Adipose tissue (tissue), 3 donors: ENCODE results near the gene HMGCL. TPM values are rescaled to one million over a fixed set of nuclear protein-coding genes. Genes with fewer than 3 reads are reported as not detected.
"Not testable (repeated sequence)": the region's sequence is repeated elsewhere in the genome, so short reads cannot be mapped to it uniquely, and the experiment has no call there.

ENCODE experiments used
- H3K27ac ChIP-seq: one replicate; pipeline ENCODE4 v1.5.1; 2013; ENCODE audit warnings: low read depth, low read length
- WGBS, 3 donors: extraction: QIAGEN DNeasy Blood & Tissue Kit; methylation state at CpG; one replicate each; pipeline ENCODE4 v1.1.7; 2013; 5-methylcytosine and 5-hydroxymethylcytosine counted together
- polyA plus RNA-seq, 3 donors: library from polyadenylated mRNA; stranded (reverse); fragments of 200-250 nt; gene quantifications; one replicate each; pipeline ENCODE4 v1.2.3, GENCODE V29; 2013
- donor health status: healthy with polysubstance abuse.
- donor health status: Bipolar disorder and iron deficiency.
- donor health status: healthy.

HMGCL gene
- polyA plus RNA-seq, 3 donors, result 27.3 to 40.5 (median 38.9) TPM

GRCh38 chr1:23836037-23836436 lies 10.8 kb upstream of the HMGCL start:
- 58 to 73% (median 65%) methylated on average over 3 of the region's 3 CpGs for WGBS, 3 donors
- no peak overlapping the region for H3K27ac ChIP-seq

DNA sequence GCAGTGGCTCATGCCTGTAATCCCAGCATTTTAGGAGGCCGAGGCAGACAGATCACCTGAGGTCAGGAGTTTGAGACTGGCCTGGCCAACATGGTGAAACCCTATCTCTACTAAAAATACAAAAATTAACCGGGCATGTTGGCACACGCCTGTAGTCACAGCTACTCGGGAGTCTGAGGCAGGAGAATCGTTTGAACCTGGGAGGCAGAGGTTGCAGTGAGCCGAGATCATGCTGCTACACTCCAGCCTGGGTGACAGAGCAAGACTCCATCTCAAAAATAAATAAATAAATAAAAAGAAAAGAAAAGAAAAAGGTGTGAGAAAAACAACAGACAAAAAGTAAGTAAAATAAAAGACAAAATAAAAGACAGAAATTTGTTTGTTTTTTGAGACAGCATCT lies 8.9 kb upstream of the HMGCL start:
- 79 to 88% (median 88%) methylated on average over 6 of the region's 6 CpGs for WGBS, 3 donors

GRCh38 chr1:23827717-23828116 lies 2.5 kb upstream of the HMGCL start:
- 77 to 90% (median 79%) methylated on average over 1 of the region's 1 CpG for WGBS, 3 donors

More for the DNA sequence above, 8.9 kb upstream of the HMGCL start:
- H3K27ac ChIP-seq, result not testable (repeated sequence)

GRCh38 chr1:23826590-23826989 lies 1.4 kb upstream of the HMGCL start:
- not testable (repeated sequence) for H3K27ac ChIP-seq
- 95 to 97% (median 95%) methylated on average over 13 of the region's 13 CpGs for WGBS, 3 donors

More at GRCh38 chr1:23827717-23828116, 2.5 kb upstream of the HMGCL start:
- no peak overlapping the region for H3K27ac ChIP-seq

- 53 to 67% (median 66%) methylated on average over 24 of the region's 24 CpGs for WGBS, 3 donors
- no peak overlapping the region for H3K27ac ChIP-seq
Observed at GRCh38 chr1:23825762-23826522, 713 bp upstream of the HMGCL start.

GRCh38 chr1:23824711-23825075 lies 536 bp downstream of the HMGCL start:
- peak overlapping the region; percentile 57 for H3K27ac ChIP-seq
- 0 to 4% (median 3%) methylated on average over 8 of the region's 8 CpGs for WGBS, 3 donors

- WGBS, 3 donors, result 80 to 82% (median 81%) methylated on average over 7 of the region's 7 CpGs
Observed at GRCh38 chr1:23823767-23824166, 1.5 kb downstream of the HMGCL start.

DNA sequence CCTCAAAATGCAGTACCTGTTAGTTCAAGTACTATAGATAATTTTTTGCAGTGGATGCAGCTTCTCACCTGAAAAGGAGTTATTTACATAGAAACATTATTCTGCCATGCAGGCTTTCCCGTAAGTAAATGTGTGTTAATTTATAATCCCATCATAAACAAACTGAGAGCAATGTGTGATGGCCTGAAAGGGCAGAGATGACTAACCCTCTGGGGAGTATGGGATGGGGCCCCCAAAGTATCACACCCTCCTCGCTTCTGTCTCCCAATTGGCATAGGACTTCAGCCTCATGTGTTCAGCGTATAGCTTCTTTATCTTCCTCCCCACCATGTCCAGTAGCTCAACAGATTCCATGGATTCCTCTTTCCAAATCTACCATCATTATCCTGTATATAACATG lies 7.6 kb downstream of the HMGCL start:
- WGBS, 3 donors, result 86 to 93% (median 89%) methylated on average over 3 of the region's 3 CpGs
- no peak overlapping the region for H3K27ac ChIP-seq

More at GRCh38 chr1:23823767-23824166, 1.5 kb downstream of the HMGCL start:
- no peak overlapping the region for H3K27ac ChIP-seq

GRCh38 chr1:23816906-23817305 lies 8.3 kb downstream of the HMGCL start:
- no peak overlapping the region for H3K27ac ChIP-seq

GRCh38 chr1:23816361-23816760 lies 8.9 kb downstream of the HMGCL start:
- H3K27ac ChIP-seq, result no peak overlapping the region
- WGBS, 3 donors, result 85 to 100% (median 95%) methylated on average over 3 of the region's 3 CpGs

- no peak overlapping the region for H3K27ac ChIP-seq
- WGBS, 3 donors, result 89 to 97% (median 92%) methylated on average over 4 of the region's 4 CpGs
Observed at GRCh38 chr1:23814016-23814415, 11.2 kb downstream of the HMGCL start.

- WGBS, 3 donors, result 39 to 73% (median 59%) methylated on average over 3 of the region's 3 CpGs
- no peak overlapping the region for H3K27ac ChIP-seq
Observed at GRCh38 chr1:23810818-23811540, 14.2 kb downstream of the HMGCL start.

GRCh38 chr1:23809751-23810171 lies 15.5 kb downstream of the HMGCL start:
- no peak overlapping the region for H3K27ac ChIP-seq
- 14 to 35% (median 32%) methylated on average over 6 of the region's 6 CpGs for WGBS, 3 donors

DNA sequence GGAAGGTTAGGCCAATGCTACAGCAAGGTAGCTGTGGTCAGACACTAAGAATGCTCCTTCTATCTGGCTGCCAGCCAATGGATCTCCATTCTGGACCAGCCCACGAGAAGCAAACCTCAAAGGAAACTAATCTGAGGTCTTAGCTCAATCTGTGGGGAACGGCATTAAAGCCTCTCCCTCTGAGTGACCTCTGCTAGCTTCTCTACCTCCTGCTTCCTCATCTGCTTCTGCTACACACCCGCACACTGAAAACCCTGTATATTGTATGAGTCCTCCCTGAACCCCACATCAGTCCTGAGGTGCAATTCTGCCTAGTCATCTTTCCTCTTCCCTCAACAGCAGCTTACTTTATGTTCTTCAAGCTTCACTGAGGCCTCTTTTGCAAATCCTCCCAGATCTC lies 17.8 kb downstream of the HMGCL start:
- H3K27ac ChIP-seq, result no peak overlapping the region
- WGBS, 3 donors, result 41 to 83% (median 42%) methylated on average over 3 of the region's 3 CpGs

DNA sequence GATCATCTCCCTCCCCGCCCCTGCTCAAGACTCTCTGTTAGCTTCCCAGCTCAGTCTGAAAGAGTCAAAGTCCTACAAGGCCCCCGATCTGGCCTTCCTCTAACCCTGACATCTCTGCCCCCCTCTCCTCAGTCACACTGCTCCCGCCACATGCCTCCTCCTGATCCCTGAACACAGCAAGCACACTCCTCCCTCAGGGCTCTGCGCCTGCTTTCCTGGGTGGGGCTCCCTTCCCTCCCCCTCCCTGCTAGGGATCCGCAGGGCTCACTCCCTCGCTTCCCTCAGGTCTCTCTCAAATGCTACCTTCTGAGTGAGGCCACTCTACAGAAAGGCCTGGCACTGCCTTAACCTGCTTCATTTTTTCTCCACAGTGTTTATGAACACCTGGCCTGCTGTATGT lies 18.9 kb downstream of the HMGCL start:
- WGBS, 3 donors, result 72 to 82% (median 75%) methylated on average over 6 of the region's 6 CpGs
- H3K27ac ChIP-seq, result no peak overlapping the region

DNA sequence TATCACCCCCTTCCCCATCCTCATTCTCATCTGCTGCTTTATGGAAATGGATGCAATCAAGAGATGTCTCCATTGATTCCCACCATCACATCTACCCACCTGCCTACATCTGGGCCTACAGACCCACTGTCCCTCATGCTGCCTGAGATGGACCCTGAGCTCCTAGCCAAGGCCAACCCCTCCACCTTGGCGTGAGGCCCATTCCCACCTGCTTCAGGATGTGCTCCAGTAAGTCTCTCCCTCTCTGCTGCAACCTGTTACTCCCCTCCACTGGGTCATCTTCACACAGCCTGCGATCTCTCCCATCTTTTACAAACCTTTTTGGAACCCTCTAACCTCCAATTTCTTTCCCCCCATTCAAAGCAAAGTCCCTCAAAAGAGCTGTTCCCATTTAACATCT lies 20.2 kb downstream of the HMGCL start:
- 94 to 98% (median 96%) methylated on average over 2 of the region's 2 CpGs for WGBS, 3 donors
- H3K27ac ChIP-seq, result no peak overlapping the region

- no peak overlapping the region for H3K27ac ChIP-seq
- 71 to 83% (median 74%) methylated on average over 7 of the region's 7 CpGs for WGBS, 3 donors
Observed at GRCh38 chr1:23804183-23804835, 20.9 kb downstream of the HMGCL start.

GRCh38 chr1:23803674-23804073 lies 21.6 kb downstream of the HMGCL start:
- no peak overlapping the region for H3K27ac ChIP-seq
- WGBS, 3 donors, result 91 to 94% (median 93%) methylated on average over 5 of the region's 5 CpGs

DNA sequence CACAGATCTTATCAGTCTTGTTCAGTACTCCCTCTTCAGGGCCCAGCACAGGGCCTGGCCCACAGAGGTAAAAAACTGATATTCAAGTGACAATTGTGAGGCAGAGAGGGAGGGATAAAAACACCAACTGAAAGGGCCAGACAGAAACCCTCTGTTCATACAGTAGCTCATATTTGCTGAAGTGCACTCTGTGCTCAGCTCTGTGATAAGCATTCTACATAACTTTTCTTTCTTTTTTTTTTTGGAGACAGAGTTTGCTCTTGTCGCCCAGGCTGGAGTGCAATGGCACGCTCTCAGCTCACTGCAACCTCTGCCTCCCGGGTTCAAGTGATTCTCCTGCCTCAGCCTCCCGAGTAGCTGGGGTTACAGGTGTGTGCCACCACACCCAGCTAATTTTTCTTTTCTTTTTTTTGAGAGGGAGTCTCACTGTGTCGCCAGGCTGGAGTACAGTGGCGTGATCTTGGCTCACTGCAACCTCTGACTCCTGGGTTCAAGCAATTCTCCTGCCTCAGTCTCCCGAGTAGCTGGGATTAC lies 22.4 kb downstream of the HMGCL start:
- WGBS, 3 donors, result 93 to 98% (median 96%) methylated on average over 7 of the region's 7 CpGs
- H3K27ac ChIP-seq, result not testable (repeated sequence)
